Transverse colon (tissue), 4 donors: ENCODE results near the gene KRT23. TPM values are rescaled to one million over a fixed set of nuclear protein-coding genes. Genes with fewer than 3 reads are reported as not detected.

ENCODE experiments used
- DNase-seq: peaks from one replicate; pipeline ENCODE4 v3.0.0-alpha.2; 2019
- H3K27ac ChIP-seq, 4 donors: fragments of 200-600 bp; sonication (generic); 2 replicates each; pipeline ENCODE4 v1.5.1; 2016 to 2018; ENCODE audit warnings: inconsistent platforms in 4 of 4
- H3K27me3 ChIP-seq: fragments of 200-600 bp; sonication (generic); 2 replicates; pipeline ENCODE4 v1.5.1; 2017; ENCODE audit warnings: inconsistent platforms
- H3K36me3 ChIP-seq, 4 donors: fragments of 200-600 bp; sonication (generic); 2 replicates each; pipeline ENCODE4 v1.5.1; 2017 to 2019; ENCODE audit warnings: inconsistent platforms in 4 of 4
- H3K4me1 ChIP-seq, 4 donors: fragments of 200-600 bp; sonication (generic); 2 replicates each; pipeline ENCODE4 v1.5.1; 2017 to 2020; ENCODE audit warnings: inconsistent platforms in 4 of 4
- H3K4me3 ChIP-seq, 4 donors: fragments of 200-600 bp; sonication (generic); 1 replicate in 1 of 4; 2 replicates in 3 of 4; pipeline versions ENCODE4 v1.5.1 to v1.6.1; 2017 to 2019; ENCODE audit warnings: inconsistent platforms in 4 of 4
- H3K9me3 ChIP-seq, 2 donors: fragments of 200-600 bp; sonication (generic); 2 replicates each; pipeline ENCODE4 v1.5.1; 2017 to 2019; ENCODE audit warnings: inconsistent platforms in 2 of 2
- EP300 ChIP-seq: sonication (generic); formaldehyde crosslinking; IDR thresholded peaks from one replicate; pipeline ENCODE4 v1.6.1; 2017; ENCODE audit warnings: antibody characterized with exemption, low read depth
- POLR2A ChIP-seq: fragments of 450-650 bp; IDR thresholded peaks from one replicate; pipeline ENCODE4 v1.6.1; 2016; ENCODE audit warnings: antibody characterized with exemption, mild to moderate bottlenecking, moderate library complexity
- POLR2AphosphoS5 ChIP-seq, 3 donors: sonication (generic); formaldehyde crosslinking; IDR thresholded peaks; one replicate each; pipeline ENCODE4 v1.6.1; 2016; ENCODE audit warnings: antibody characterized with exemption in 3 of 3
- WGBS, 2 donors: methylation state at CpG; one replicate each; pipeline ENCODE4 v1.1.5; 2018; ENCODE audit warnings: low coverage in 1 of 2; 5-methylcytosine and 5-hydroxymethylcytosine counted together
- in situ Hi-C, 4 donors: fragments of 200-750 bp; cut with MboI; loops; one replicate each; pipeline versions ENCODE4 v1.15.0 to v1.15.1; 2017; ENCODE audit warnings: low sequenced_read_pairs in 3 of 4, low pct_ligation_motif_present in 1 of 4, low pct_unique_long_range_greater_than_20kb in 1 of 4
- intact Hi-C: fragments of 100-400 bp; cut with DNase I; formaldehyde crosslinking; loops from one replicate; pipeline ENCODE4 v1.15.1; 2023; ENCODE audit warnings: low total_unique reads
- total RNA-seq, 4 donors: library from RNA; depleted of rRNA; stranded (reverse); fragments of >200 nt; gene quantifications; one replicate each; pipeline ENCODE4 v1.1.0, GENCODE V29; 2016
- TF ChIP-seq, protein P1 (sequence below), 5 experiments: fragments of 200-600 bp in 3 of 5; fragments of 450-650 bp in 2 of 5; sonication (generic) in 3 of 5; IDR thresholded peaks; 1 replicate in 2 of 5; 2 replicates in 3 of 5; pipeline ENCODE4 v1.5.1; 2016 to 2017; ENCODE audit warnings: antibody characterized with exemption in 5 of 5, inconsistent platforms in 3 of 5, mild to moderate bottlenecking in 2 of 5, moderate library complexity in 1 of 5

The KRT23 gene
- total RNA-seq, 4 donors from 2014 or later: 1.1 to 2.5 TPM; not detected in 2

DNA sequence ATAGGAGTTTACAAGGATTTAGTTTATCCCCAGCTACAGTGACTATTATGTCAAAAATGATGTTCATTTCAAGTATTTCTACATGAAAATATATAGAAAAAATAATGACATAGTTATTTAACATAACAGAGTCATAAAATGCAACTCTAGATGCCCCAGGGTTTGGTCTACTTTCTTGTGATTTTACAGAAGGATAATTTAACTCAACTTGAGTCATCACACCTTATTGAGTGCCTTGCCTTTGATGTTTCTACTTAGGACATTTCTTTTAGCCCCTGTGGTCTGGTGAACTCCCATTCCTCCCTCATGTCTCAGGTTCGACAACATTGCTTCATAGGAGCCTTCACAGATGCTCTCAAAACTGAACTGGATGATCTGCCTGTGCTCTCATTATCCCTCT is 54.4 kb downstream of the KRT23 start:
- no peak for DNase-seq
- Histone ChIP-seq H3K27ac (peak overlapping the region; percentile 71 to 79 (median 75)), H3K4me3 (peak overlapping the region in 3 of 4 donors; percentile 17 to 46 (median 32)), H3K27me3 (peaks cover 8% of the 10 kb centered on the region), H3K4me1 (peaks cover 0 to 8% (median 1%) of the 10 kb centered on the region in 4 donors), H3K9me3 (no peaks in the 10 kb centered on the region), H3K36me3 (no peaks in the 10 kb centered on the region)
- intact Hi-C loops: no loop called here
- no peak for TF ChIP-seq POLR2A
- TF ChIP-seq EP300: no peak
- TF ChIP-seq POLR2AphosphoS5 (IDR thresholded peaks at IDR 0.05): no peak
- TF ChIP-seq, protein P1, sequence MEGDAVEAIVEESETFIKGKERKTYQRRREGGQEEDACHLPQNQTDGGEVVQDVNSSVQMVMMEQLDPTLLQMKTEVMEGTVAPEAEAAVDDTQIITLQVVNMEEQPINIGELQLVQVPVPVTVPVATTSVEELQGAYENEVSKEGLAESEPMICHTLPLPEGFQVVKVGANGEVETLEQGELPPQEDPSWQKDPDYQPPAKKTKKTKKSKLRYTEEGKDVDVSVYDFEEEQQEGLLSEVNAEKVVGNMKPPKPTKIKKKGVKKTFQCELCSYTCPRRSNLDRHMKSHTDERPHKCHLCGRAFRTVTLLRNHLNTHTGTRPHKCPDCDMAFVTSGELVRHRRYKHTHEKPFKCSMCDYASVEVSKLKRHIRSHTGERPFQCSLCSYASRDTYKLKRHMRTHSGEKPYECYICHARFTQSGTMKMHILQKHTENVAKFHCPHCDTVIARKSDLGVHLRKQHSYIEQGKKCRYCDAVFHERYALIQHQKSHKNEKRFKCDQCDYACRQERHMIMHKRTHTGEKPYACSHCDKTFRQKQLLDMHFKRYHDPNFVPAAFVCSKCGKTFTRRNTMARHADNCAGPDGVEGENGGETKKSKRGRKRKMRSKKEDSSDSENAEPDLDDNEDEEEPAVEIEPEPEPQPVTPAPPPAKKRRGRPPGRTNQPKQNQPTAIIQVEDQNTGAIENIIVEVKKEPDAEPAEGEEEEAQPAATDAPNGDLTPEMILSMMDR (IDR thresholded peaks at IDR 0.05): no peak
- WGBS, 2 donors: 63 to 83% methylated on average over 1 of the region's 1 CpG
- in situ Hi-C loops: no loop called here

DNA sequence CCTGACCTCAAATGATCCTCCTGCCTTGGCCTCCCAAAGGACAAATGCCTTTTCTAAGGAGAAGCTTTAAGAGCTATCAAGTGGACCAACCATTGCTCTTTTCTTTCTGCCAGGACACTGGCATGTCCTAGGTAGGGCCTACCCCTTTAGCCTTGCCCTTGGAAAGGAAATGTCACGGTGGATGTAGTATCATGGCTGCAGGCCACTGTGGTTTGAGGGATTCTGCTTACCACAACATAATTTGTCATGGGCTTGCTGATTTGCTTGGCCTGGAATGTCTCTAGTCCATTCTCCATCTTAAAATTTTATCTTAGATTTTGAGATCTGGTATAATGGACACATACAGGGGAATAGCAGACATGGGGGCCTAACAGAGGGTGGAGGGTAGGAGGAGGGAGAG is 58.4 kb downstream of the KRT23 start:
- no peaks in the 10 kb centered on the region for H3K27me3 ChIP-seq
- H3K4me3 ChIP-seq: no peak overlapping the region
- H3K9me3 ChIP-seq: no peaks in the 10 kb centered on the region
- H3K4me1 ChIP-seq: no peaks in the 10 kb centered on the region
- TF ChIP-seq POLR2A (no peak), POLR2AphosphoS5 (IDR thresholded peaks at IDR 0.05) (no peak), EP300 (no peak)
- TF ChIP-seq, protein P1 (IDR thresholded peaks at IDR 0.05): no peak
- intact Hi-C loops: no loop called here
- in situ Hi-C loops: no loop called here
- H3K36me3 ChIP-seq: no peaks in the 10 kb centered on the region
- H3K27ac ChIP-seq: no peak overlapping the region
- DNase-seq: no peak
- WGBS, 2 donors: 93 to 100% methylated on average over 1 of the region's 1 CpG

DNA sequence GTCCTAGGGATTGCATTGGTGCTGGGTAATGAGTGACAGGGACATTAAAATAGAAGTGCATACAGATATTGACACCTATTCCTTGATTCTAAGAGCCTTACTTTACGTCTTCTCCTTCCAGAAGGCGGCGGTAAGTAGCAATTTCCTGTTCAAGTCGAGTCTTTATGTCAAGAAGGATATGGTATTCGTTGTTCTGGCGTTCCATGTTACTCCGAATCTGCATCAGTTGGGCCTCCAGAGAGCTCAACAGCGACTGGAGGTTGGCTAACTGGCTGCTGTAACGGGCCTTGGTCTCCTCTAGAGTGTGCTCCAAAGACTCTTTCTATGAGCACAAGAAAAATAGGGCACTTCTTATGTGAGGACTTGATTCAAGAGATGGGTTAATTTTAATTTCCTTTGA is 59.4 kb downstream of the KRT23 start:
- 86 to 91% methylated on average over 6 to 9 of the region's 9 CpGs for WGBS, 2 donors
- no peaks in the 10 kb centered on the region for H3K4me1 ChIP-seq
- in situ Hi-C loops (no loop called here), intact Hi-C loops (no loop called here)
- H3K9me3 ChIP-seq: no peaks in the 10 kb centered on the region
- no peaks in the 10 kb centered on the region for H3K36me3 ChIP-seq
- TF ChIP-seq EP300 (no peak), POLR2A (peak; percentile 12)
- no peak overlapping the region for H3K27ac ChIP-seq
- H3K27me3 ChIP-seq: no peaks in the 10 kb centered on the region
- DNase-seq: no peak
- no peak overlapping the region for H3K4me3 ChIP-seq

DNA sequence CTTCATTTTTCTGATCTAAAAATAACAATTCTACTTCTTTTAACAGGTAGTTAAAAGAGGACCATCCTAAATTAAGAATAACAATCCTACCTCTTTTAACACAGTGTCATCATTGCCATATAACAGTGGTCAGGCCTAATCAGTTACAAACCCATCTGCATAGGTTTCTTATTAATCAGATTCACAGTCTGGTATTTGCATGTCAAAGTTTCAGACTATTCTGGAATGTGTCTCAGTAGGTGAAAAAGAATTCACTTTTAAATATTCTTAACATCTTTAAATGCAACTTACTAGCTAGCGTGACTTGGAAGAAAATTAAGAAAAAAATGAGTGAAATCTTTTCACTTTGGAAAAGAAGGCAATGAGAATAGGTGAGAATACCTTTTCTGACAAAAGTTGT is 63.6 kb downstream of the KRT23 start:
- WGBS, 2 donors: 85 to 94% methylated on average over 1 of the region's 1 CpG
- H3K4me1 ChIP-seq: no peaks in the 10 kb centered on the region
- no peaks in the 10 kb centered on the region for H3K9me3 ChIP-seq
- no peaks in the 10 kb centered on the region for H3K36me3 ChIP-seq
- no peak overlapping the region for H3K27ac ChIP-seq
- no peak for DNase-seq
- TF ChIP-seq POLR2AphosphoS5 (IDR thresholded peaks at IDR 0.05) (no peak), POLR2A (no peak), EP300 (no peak)
- TF ChIP-seq, protein P1 (IDR thresholded peaks at IDR 0.05): no peak
- no peak overlapping the region for H3K4me3 ChIP-seq
- intact Hi-C loops: no loop called here
- no peaks in the 10 kb centered on the region for H3K27me3 ChIP-seq
- in situ Hi-C loops: no loop called here

DNA sequence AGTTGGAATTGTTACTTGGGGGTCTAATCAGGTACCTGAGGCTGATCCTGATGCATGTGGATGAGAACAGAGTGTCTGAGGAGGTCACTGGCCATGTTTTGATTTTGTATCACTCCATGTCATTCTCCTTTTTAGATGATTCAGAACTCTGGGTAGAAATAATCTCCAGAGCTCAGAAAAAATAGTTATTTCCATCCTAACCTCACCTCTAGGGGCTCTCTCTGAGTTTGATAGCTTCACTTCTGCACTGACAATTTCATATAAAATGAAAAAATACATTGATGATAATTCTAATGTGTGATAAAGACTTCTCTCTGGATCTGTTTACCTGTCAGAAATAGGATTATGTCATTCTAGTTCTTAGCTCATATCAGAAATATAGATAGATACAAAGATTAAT is 64.2 kb downstream of the KRT23 start:
- Histone ChIP-seq H3K9me3 (no peaks in the 10 kb centered on the region), H3K27me3 (no peaks in the 10 kb centered on the region), H3K36me3 (no peaks in the 10 kb centered on the region), H3K4me1 (no peaks in the 10 kb centered on the region), H3K4me3 (no peak overlapping the region), H3K27ac (no peak overlapping the region)
- DNase-seq: no peak
- intact Hi-C loops (no loop called here), in situ Hi-C loops (no loop called here)
- TF ChIP-seq, protein P1 (IDR thresholded peaks at IDR 0.05): no peak
- no peak for TF ChIP-seq POLR2A
- no peak for TF ChIP-seq POLR2AphosphoS5 (IDR thresholded peaks at IDR 0.05)
- TF ChIP-seq EP300: no peak
